ENCODE measurements around the gene TMEM9. TPM values are rescaled to one million over a fixed set of nuclear protein-coding genes. Genes with fewer than 3 reads are reported as not detected.

TMEM9 gene
- polyA plus RNA-seq, 3 donors: 13.6 to 43.6 (median 22.4) TPM

DNA sequence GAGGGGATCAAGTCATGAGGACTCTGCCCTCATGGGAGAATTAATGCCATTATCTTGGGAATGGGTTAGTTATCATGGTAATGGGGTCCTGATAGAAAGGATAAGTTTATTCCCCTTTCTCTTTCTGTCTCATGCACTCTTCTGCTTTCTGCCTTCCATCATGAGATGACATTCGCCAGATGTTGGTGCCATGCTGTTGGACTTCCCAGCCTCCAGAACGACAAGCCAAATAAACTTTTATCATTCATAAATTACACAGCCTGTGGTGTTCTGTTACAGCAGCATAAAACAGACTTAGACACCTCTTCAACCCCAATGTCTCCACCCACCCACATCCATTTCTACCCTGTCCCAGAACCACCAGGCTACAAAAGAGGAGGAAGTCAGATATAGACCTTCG lies 24.4 kb upstream of the TMEM9 start:
- no peaks in the 10 kb centered on the region for H3K36me3 Mint-ChIP-seq
- Histone ChIP-seq H3K9me3 (replicated peaks in 1 of 2; ENCODE audit: control insufficient read depth in 1 of 2, insufficient read depth in 1 of 2, low read length in 2 of 2) (no peaks in the 10 kb centered on the region), H3K4me3 (replicated peaks in 1 of 3; ENCODE audit: low read depth in 2 of 3, low read length in 3 of 3) (no peak overlapping the region), H3K4me1 (ENCODE audit: control insufficient read depth in 1 of 2, insufficient read depth in 2 of 2, low read length in 2 of 2) (no peaks in the 10 kb centered on the region), H3K27ac (ENCODE audit: low read depth in 1 of 2, low read length in 2 of 2) (no peak overlapping the region), H3K79me2 (ENCODE audit: insufficient read depth, low read length) (no peaks in the 10 kb centered on the region), H3K4me2 (replicated peaks; ENCODE audit: extremely low read depth, low read length, poor library complexity, severe bottlenecking) (no peak overlapping the region), H2AFZ (ENCODE audit: insufficient read depth, low read depth, low read length, poor library complexity, severe bottlenecking) (no peak overlapping the region), H3K27me3 (ENCODE audit: control insufficient read depth in 2 of 2, insufficient read depth in 2 of 2, low read length in 2 of 2) (no peaks in the 10 kb centered on the region), H3K36me3 (replicated peaks in 1 of 2; ENCODE audit: control insufficient read depth in 1 of 2, insufficient read depth in 2 of 2, low read length in 2 of 2) (no peaks in the 10 kb centered on the region), H3K9ac (ENCODE audit: insufficient read depth, low read length, poor library complexity, severe bottlenecking) (no peak overlapping the region), H4K20me1 (ENCODE audit: insufficient read depth, low read length) (no peaks in the 10 kb centered on the region)
- H3K4me1 Mint-ChIP-seq: peaks cover 17% of the 10 kb centered on the region
- WGBS (ENCODE audit: insufficient coverage): 90% methylated on average over 3 of the region's 3 CpGs
- H3K9me3 Mint-ChIP-seq: peaks cover 3 to 14% (median 6%) of the 10 kb centered on the region in 7 donors
- no peak overlapping the region for H3K4me3 Mint-ChIP-seq
- peaks cover 5 to 6% (median 6%) of the 10 kb centered on the region in 3 donors for H3K27me3 Mint-ChIP-seq (ENCODE audit: low read depth in 3 of 3)
- TF ChIP-seq, protein P1, sequence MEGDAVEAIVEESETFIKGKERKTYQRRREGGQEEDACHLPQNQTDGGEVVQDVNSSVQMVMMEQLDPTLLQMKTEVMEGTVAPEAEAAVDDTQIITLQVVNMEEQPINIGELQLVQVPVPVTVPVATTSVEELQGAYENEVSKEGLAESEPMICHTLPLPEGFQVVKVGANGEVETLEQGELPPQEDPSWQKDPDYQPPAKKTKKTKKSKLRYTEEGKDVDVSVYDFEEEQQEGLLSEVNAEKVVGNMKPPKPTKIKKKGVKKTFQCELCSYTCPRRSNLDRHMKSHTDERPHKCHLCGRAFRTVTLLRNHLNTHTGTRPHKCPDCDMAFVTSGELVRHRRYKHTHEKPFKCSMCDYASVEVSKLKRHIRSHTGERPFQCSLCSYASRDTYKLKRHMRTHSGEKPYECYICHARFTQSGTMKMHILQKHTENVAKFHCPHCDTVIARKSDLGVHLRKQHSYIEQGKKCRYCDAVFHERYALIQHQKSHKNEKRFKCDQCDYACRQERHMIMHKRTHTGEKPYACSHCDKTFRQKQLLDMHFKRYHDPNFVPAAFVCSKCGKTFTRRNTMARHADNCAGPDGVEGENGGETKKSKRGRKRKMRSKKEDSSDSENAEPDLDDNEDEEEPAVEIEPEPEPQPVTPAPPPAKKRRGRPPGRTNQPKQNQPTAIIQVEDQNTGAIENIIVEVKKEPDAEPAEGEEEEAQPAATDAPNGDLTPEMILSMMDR (IDR thresholded peaks at IDR 0.05): no peak
- intact Hi-C loops (cut with micrococcal nuclease): no loop called here
- peak overlapping the region in 1 of 7 donors; percentile 46 for H3K27ac Mint-ChIP-seq
- no peak for DNase-seq

DNA sequence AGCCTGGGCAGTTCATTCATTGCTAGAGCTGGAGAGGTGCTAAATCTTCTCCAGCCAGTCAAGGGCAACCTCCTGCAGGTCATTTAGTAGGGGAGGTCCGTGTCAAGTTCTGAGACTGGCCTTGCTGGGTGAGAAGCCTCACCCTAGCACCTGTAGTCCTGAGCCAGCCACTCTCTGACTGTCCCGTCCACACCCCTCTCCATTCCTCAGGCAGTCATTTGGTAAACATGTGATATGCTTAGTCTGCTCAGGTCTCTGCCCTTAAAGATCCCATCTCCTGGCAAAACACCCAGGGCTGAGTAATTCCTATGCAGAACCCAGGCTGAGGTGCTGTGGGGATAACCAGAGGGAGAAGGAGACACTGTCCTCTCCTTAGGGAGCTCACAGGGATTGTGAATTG lies 22.7 kb upstream of the TMEM9 start:
- Mint-ChIP-seq H3K36me3 (peaks cover 0 to 3% of the 10 kb centered on the region in 2 donors), H3K4me1 (peaks cover 23% of the 10 kb centered on the region), H3K27me3 (ENCODE audit: low read depth in 3 of 3) (peaks cover 8 to 12% (median 8%) of the 10 kb centered on the region in 3 donors), H3K4me3 (no peak overlapping the region), H3K9me3 (peaks cover 6 to 18% (median 7%) of the 10 kb centered on the region in 7 donors), H3K27ac (no peak overlapping the region)
- peaks cover 0 to 1% of the 10 kb centered on the region in 2 donors for H3K27me3 ChIP-seq (ENCODE audit: control insufficient read depth in 2 of 2, insufficient read depth in 2 of 2, low read length in 2 of 2)
- no CpG with 5 or more reads among the region's 2 CpGs for WGBS (ENCODE audit: insufficient coverage)
- peaks cover 0 to 6% of the 10 kb centered on the region in 2 donors for H3K9me3 ChIP-seq (replicated peaks in 1 of 2; ENCODE audit: control insufficient read depth in 1 of 2, insufficient read depth in 1 of 2, low read length in 2 of 2)
- no peaks in the 10 kb centered on the region for H4K20me1 ChIP-seq (ENCODE audit: insufficient read depth, low read length)
- no peak overlapping the region for H3K4me3 ChIP-seq (replicated peaks in 1 of 3; ENCODE audit: low read depth in 2 of 3, low read length in 3 of 3)
- no peak overlapping the region for H3K4me2 ChIP-seq (replicated peaks; ENCODE audit: extremely low read depth, low read length, poor library complexity, severe bottlenecking)
- H2AFZ ChIP-seq (ENCODE audit: insufficient read depth, low read depth, low read length, poor library complexity, severe bottlenecking): no peak overlapping the region
- TF ChIP-seq, protein P1 (IDR thresholded peaks at IDR 0.05): no peak
- no peak overlapping the region for H3K9ac ChIP-seq (ENCODE audit: insufficient read depth, low read length, poor library complexity, severe bottlenecking)
- no peak for DNase-seq
- no peaks in the 10 kb centered on the region for H3K4me1 ChIP-seq (ENCODE audit: control insufficient read depth in 1 of 2, insufficient read depth in 2 of 2, low read length in 2 of 2)
- intact Hi-C loops (cut with micrococcal nuclease): no loop called here
- no peak overlapping the region for H3K27ac ChIP-seq (ENCODE audit: low read depth in 1 of 2, low read length in 2 of 2)
- H3K79me2 ChIP-seq (ENCODE audit: insufficient read depth, low read length): no peaks in the 10 kb centered on the region
- no peaks in the 10 kb centered on the region for H3K36me3 ChIP-seq (replicated peaks in 1 of 2; ENCODE audit: control insufficient read depth in 1 of 2, insufficient read depth in 2 of 2, low read length in 2 of 2)
